Middle frontal gyrus (tissue), 1 donor: Measurements from ENCODE around the gene AJM1.
A peak's percentile ranks its signal among the peaks of the same experiment; 100 is the strongest.
"Not testable (repeated sequence)": the region's sequence is repeated elsewhere in the genome, so short reads cannot be mapped to it uniquely, and the experiment has no call there.

Experiments used
- DNase-seq: peaks from one replicate; pipeline ENCODE4 v3.0.0-alpha.2; 2015; ENCODE audit warnings: low spot score; ENCODE audit errors: extremely low spot score

AJM1 gene

DNA sequence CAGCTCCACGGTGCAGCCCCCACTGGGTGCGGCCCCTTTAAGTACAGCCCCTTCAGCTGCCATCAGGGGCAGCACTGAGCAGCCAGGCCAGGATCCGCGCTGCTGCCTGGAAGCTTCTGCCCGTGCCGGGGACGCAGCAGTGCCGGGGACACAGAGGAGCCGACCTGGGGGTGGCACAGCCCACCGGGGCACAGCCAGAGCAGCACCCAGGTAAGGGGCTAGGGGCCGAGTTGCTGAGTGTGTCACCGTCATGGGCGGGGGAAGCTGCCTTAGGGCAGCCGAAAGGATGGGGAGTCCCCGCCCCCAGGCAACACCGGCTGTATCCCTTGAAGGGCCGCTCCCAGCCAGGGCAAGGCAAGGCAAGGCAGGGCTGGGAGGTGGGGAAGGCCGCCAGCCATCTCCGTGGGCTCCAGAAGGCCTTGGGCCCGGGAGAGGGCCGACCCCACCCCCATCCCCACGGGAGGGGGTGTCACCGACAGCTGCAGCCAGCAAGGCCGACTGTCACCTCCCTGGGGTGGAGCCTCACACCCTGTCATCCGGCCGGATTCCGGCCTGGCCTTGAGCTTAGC is at the start of gene AJM1:
AJM1 (plus strand) TSS at position 99 of the 569 bp plus-strand sequence. CDS start 1,937 bp downstream, outside the sequence.
- peak; percentile 78 for DNase-seq

DNA sequence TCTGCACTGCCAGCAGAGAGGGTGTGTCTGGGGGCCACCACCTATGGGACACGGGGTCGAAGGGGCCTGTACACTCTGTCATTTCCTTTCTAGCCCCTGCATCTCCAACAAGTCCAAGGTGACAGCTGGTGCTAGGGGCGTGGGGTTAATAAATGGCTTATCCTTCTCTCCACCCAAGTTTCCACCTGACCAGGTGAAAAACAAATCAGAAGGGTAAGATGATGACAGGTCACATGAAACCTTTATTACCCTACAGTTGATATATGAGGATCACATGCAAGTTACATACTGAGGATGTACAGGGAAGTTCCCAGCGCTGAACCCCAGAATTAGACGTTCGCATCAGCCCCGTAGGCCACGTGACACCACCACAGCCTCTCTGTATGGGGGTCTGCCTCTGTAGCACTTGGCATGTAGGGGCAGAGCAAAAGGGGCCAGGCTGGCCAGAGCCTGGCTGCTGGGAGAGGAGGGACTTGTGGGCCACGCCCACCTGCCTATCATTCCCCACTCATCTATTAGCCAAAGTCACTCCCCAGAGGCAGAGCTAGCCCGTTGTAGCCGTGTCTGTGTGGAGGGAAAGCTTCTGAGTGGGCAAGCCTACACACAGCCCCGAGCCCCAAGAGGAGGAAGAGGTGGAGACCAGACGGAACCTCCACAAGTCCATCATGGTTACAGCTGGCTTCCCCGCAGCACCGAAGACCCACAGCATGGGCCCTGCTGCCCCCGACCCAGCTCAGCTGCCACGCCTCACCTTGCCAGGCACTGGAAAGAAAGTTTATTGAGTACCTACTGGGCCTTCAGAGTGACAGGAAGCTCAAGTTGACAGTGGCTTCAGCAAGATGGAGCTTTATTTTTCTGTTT is 49.0 kb upstream of the AJM1 start:
- no peak for DNase-seq

DNA sequence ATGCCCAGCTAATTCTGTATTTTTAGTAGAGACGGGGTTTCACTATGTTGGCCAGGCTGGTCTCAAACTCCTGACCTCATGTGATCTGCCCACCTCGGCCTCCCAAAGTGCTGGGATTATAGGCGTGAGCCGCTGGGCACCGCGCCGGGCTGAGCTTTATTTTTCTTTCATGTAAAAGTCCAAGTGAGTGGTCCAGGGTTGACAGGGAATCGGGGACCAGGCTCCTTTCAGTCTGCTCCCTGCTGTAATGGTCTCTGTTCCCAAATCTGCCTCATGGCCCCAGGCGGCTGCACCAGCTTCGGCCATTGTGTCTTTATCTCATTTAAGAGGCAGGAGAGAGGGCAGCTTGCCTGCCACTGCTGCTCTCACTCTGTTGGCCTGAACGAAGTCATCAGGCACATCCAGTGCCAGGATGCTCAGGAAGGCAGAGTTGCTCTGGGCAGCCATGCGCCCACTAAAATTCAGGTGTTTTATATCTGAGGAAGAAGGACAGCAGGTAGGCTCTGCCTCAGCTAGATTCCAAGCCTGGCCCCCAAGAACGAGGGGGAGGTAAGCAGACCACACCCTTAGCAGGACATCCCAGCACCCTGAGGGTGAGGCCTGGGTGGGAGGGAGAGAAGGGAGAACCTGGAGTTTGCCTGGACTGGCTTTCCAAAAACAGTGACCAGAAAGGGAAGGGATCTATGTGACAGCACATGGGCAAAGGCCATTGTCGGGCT is 47.8 kb upstream of the AJM1 start:
- DNase-seq, result no peak

DNA sequence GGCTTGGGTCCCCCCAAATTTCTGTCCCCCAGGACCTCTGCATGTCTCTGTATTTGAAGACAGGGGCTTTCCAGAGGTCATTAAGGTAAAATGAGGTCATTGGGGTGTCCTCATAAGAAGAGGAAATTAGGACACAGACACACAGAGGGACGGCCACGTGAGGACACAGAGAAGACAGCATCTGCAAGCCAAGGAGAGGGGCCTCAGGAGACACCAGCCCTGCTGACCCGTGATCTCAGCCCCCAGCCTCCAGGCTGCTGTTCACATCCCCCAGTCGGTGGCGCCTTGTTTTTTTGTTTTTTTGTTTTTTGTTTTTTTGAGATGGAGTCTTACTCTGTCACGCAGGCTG is 47.3 kb upstream of the AJM1 start:
- no peak for DNase-seq

DNA sequence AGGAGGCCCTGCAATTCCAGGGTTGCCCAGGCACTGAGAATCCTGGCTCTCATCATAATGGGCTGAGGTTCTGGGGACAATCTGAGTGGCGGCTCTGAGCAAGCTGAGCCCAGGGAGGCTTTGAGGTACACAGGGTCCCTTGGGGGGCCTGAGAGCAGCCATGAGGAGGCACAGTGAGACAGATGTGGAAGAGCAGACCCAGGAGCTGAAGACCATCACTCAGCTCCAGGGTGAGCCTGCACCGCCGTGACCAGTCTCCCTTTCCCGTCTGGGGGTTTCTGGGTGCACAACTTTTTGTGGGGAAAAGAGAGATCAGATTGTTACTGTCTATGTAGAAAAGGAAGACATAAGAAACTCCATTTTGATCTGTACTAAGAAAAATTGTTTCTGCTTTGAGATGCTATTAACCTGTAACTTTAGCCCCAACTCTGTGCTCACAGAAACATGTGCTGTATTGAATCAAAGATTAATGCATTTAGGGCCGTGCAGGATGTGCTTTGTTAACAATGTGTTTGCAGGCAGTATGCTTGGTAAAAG is 46.0 kb upstream of the AJM1 start, which contains the start of gene CCDC183:
CCDC183 (plus strand) TSS at position 101 of the 537 bp plus-strand sequence; CDS start at position 161, 60 bp downstream.
- no peak for DNase-seq

DNA sequence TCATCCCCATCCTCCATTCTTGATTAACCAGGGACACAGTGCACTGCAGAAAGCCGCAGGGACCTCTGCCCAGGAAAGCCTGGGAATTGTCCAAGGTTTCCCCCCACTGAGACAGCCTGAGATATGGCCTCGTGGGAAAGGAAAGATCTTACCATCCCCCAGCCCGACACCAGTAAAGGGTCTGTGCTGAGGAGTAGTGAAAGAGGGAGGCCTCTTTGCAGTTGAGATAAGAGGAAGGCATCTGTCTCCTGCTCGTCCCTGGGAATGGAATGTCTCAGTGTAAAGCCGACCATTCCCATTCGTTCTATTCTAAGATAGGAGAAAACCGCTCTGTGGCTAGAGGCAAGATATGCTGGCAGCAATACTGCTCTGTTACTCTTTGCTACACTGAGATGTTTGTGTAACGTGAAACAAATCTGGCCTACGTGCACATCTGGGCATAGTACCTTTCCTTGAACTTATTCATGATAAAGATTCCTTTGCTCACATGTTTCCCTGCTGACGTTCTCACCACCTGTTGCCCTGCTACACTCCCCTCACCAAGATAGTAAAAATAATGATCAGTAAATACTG is 45.4 kb upstream of the AJM1 start:
- DNase-seq, result not testable (repeated sequence)

DNA sequence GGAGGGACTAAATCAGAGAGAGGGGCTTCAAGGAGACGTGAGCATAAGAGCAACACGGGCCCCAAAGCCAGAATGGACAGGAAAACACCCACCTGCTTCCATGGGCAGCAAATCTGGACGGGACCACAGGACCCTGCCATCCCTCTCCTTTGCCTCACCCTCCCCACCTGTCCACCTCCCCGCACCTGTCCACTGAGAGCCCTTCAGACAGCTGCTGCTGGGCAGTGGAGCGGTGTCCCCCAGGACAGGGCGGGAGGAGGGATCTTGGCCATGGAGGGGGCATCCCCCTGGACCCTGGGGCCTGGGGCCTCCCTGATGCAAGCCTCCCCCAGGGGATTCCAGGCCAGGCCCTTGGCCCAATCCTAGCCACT is 43.6 kb upstream of the AJM1 start:
- no peak for DNase-seq

DNA sequence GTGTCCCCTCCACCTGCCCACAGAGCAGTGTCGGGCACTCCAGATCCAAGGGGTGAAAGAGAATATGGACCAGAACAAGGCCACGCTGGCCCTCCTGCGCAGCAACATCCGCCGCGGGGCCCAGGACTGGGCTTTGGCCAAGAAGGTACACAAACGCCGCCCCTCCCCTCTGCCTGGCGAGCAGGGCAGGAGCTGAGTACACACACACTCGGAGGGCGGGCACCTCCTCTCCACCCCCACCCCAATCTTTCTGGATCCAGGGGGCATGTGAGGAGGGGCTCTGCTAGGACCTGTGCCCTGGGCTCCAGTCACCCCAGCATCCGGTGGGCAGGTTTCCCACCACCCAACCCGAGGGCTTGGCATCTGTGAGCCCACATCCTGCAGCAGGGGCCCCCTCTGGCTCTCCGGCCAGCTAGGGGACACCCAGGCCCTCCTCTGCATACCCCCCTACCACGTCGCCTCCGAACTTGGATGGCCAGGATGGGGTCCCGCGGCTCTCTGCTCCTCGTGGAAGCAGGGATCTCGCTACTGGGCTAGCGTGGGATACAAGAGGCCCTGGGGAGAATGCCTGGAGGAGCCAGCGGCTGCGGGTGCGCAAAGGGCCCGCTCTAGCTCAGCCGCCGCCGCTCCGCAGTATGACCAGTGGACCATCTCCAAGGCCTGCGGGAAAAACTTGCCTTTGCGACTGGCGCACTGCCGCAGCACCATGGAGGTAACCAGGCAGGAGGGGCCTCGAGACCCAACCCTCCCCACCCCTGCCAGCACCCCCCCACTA is 43.0 kb upstream of the AJM1 start:
- no peak for DNase-seq

DNA sequence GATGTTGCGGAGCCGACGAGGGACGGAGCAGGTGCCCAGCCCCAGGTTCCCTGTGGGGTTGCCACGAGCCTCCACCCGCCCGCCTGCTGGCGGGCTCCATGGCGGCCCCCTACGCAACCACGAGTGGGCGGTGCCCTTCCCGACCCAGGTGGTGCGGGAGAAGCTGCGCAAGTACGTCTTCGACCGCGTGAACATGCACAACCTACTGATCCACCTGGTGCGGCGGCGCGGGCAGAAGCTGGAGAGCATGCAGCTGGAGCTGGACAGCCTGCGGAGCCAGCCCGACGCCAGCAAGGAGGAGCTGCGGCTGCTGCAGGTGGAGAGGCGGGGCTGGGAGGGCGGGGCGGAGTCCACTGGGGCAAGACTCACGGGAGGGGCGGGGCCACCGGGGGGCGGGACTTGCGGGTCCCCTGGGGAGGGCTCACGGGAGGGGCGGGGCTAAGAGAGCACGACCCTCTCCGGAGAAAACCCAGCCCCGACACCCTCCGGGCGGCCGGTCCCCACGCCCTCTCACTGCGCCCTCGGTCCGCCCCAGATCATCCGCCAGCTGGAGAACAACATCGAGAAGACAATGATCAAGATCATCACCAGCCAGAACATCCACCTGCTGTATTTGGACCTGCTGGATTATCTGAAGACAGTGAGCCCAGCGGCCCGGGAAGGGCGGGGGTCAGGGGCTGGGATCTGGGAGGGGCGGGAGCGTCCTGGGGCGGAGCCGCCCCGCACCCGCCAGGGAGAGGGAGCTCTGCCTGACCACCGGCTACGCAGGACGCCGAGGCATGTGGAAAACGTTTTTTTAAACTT is 42.2 kb upstream of the AJM1 start:
- no peak for DNase-seq

DNA sequence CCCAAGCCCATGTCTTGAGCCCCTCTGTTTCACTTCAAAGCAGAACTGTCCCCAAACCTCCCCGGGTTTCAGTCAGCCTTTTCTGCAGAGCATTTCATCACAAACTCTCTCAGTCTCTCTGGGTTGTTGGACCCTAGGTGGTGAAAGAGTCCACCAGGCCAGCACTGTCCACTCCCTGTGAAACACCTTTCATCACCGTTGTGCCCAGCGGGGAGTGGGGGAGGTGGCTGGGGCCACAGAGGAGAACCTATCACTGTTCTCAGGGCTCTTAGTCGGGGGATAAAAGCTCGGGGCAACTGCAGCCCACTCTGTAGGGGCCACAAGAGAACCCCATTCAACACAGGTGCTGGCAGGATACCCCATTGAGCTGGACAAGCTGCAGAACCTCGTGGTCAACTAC is 40.0 kb upstream of the AJM1 start:
- no peak for DNase-seq

DNA sequence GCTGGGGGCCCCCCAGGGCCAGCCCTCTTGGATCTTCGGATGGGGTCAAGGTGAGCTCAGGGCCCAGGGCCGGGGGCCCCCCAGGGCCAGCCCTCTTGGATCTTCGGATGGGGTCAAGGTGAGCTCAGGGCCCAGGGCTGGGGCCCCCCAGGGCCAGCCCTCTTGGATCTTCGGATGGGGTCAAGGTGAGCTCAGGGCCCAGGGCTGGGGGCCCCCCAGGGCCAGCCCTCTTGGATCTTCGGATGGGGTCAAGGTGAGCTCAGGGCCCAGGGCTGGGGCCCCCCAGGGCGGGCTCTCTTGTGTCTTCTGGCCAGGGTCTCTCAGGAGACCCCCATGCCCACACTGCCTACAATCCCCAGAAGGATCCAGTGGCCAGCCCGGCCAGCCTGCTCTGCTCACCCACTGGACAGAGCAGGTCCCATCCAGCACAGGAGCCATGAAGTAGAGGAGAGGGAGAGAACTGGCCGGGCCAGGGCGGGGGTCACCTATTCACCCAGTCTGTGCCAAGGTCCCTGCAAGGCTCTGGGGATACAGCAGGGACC is 39.2 kb upstream of the AJM1 start:
- not testable (repeated sequence) for DNase-seq

DNA sequence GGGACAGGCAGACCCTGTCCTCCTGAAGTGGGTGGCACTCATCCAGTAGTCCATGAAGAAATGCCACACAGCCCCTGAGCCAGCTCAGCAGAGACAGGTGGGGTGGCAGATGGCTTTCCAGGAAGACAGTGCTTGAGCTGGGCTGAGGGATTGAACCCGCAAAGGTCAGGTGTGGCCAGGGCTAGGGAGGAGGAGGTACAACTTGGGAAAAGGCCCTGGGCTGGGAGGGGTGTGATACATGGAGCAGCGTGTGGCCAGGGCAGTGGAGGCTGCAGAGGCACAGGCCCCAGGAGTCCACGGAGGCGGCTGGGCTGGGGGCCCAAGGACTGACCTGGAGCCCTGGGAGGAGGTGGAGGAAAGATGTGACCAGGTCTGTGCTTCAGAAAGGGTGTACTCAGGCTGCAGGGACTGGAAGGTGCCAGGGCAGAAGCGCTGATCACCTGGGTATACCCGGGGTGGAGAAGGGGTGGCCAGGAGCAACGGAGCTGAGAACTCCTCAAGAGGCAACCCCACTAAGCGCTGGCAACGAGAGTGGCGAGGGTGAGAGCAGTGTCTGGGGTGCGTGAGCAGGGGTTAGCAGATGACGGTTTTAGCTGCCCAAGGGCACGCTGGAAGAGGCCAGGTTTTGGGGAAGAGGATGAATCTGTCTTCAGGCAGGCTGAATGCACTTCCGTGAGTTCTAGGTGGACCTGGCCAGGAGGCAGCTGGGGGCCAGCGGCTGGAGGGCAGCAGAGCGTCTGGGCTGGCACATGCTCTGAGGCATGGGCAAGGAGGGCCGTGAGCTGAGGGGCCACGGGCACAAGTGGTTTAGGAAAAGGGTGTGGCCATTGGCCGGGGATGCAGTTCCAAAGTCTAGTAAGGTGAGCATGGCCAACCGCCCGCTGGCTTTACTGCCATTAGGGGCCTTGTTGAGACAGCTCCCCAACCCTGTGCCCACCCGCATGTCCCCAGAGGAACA is 38.4 kb upstream of the AJM1 start:
- no peak for DNase-seq

DNA sequence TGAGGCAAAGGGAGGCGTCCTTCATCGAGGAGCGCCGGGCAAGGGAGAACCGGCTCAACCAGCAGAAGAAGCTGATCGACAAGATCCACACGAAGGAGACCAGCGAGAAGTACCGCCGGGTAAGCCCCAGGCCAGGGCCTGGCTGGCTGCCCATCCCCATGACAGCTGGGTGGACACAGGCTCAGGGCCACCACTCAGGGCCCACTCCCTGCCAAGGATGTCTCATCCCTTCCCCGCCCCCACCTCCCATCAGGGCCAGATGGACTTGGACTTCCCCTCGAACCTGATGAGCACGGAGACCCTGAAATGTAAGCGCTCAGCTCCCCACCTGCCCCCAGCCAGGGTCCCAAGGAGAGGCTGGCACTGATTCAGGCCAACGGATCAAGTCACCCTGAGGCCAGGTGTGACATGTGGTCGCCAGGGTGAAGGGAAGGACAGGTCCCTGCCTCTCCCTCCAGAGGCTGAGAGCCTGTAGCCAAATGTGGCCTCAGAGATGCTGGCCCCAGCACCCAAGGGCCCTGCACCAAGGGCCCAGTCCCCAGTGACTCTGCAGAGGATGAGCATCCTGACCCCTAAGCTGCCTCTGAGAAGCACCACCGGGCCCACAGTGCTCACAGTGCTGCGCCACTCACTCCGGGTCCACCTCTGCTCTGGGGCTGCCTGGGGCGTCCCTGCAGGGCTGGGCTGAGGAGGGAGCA is 37.6 kb upstream of the AJM1 start:
- DNase-seq, result no peak

DNA sequence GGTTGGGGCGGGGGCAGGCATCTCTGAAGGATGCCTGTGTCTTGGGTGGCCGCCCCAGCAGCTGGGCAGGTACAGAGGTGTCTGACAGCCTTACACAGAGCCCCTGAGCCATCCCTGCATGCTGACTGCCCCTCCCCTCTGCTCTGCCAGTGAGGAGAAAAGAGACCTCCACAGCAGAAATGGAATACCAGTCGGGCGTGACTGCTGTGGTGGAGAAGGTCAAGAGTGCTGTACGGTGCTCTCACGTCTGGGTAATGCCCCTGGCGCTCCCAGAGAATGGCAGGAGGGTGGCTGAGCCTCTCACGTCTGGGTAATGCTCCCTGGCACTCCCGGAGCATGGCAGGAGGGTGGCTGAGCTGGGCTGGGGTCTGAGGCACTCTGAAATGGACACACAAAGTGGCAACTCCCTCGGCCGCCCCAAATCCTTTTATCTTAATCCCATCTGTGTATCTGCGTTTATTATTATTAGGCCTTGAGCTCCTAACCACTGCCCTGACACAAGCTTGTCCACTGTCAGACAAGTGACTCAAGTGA is 37.0 kb upstream of the AJM1 start:
- no peak for DNase-seq

DNA sequence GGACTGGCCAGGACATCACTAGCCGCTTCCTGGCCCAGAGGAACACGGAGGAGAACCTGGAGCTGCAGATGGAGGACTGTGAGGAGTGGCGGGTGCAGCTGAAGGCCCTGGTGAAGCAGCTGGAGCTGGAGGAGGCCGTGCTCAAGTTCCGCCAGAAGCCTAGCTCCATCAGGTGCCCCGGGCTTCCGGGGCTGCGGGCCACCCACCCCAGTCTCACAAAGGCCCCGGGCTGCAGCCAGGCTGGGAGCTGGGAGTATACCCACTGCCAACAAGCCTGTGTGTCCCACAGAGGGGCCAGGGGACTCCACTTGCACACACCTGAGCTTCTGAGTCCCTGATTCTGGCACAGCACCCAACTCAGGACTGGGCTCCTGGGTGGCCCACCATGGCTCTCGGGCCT is 36.2 kb upstream of the AJM1 start:
- DNase-seq, result no peak

DNA sequence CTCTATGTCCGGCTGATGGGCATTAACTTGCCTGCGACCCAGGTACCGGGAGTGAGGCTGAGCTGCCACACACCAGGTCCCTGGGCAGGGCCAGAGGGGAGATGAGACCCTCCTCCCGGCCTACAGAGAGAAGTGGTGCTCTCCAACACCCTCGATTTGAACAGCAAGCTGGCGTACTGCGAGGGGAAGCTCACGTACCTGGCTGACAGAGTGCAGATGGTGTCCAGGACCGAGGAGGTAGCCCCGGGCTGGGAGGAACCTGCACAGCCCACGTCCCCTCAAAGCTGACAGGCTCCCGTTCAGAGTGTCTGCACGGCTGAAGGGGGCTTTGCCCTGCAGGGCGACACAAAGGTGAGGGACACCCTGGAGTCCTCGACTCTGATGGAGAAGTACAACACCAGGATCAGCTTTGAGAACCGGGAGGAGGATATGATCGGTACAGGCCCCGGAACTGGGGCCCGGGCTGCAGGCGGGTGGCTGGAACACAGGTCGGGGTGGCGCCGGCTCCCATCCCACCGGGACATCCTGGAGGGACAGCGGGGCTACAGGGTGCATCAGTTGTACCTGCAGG is 35.6 kb upstream of the AJM1 start:
- DNase-seq, result no peak

DNA sequence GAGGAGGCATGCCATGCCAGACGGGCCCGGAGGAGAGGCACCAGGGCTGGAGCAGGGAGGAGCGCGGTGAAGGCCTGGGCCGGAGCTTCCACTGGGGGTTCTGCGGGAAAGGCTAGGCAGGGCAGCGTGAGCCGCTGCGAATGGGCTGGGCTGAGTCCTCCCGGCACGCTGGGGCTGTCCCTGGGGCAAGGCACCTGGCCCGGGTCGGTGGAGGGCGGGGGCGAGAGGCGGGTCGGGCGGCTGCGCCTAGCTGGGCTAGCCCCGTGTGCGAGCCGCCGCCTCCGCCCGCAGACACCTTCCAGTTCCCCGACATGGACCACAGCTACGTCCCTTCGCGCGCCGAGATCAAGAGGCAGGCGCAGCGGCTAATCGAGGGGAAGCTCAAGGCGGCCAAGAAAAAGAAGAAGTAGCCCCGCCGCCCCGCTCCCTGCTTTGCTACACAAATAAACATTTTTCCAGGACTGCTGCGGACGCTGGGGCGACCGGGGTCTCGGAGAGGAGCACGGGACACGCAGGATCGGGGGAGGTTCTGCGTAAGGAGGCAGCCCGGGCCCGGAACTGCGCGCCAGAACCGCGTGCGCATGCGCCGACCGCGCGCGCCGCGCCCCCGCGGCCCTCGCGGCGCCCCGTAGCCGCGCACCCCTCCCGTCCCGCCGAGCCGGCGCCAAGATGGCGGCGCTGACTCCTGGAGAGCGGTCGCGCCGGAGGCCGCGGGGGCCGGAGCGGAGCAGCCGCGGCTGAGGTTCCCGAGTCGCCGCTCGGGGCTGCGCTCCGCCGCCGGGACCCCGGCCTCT is 34.8 kb upstream of the AJM1 start, which contains the start of gene RABL6:
RABL6 (plus strand) TSS at position 668 of the 794 bp plus-strand sequence. CDS start 249 bp downstream, outside the sequence.
- no peak for DNase-seq
